HG03045 (cell line): ENCODE measurements around the gene ZDHHC11.
"Not testable (repeated sequence)": the region's sequence is repeated elsewhere in the genome, so short reads cannot be mapped to it uniquely, and the experiment has no call there.

Experiments used
- ATAC-seq: cut with Tn5 transposase; IDR thresholded peaks from one replicate; pipeline ENCODE4 v1.9.1; 2021; ENCODE audit warnings: mild to moderate bottlenecking, moderate library complexity; ENCODE audit not compliant: unreplicated experiment

The ZDHHC11 gene

GRCh38 chr5:750226-750625 lies 100.6 kb downstream of the ZDHHC11 start:
- ATAC-seq = not testable (repeated sequence)

- ATAC-seq = no peak
These were observed 101.6 kb downstream of the ZDHHC11 start for GRCh38 chr5:749101-749670.

GRCh38 chr5:748011-748980 lies 102.5 kb downstream of the ZDHHC11 start:
- ATAC-seq = not testable (repeated sequence)

GRCh38 chr5:747303-747844 lies 103.4 kb downstream of the ZDHHC11 start:
- ATAC-seq = not testable (repeated sequence)

GRCh38 chr5:746258-746761 lies 104.5 kb downstream of the ZDHHC11 start:
- ATAC-seq = no peak
